Calu3 (cell line): Measurements from ENCODE around the gene ARHGEF7. TPM values are rescaled to one million over a fixed set of nuclear protein-coding genes. Genes with fewer than 3 reads are reported as not detected.
"Not testable (repeated sequence)": the region's sequence is repeated elsewhere in the genome, so short reads cannot be mapped to it uniquely, and the experiment has no call there.

ENCODE experiments used
- BruUV-seq: library from RNA; stranded (reverse); fragments of 400-500 nt; replicated peaks from 2 replicates; lab custom pipeline; 2021; lab: Mats Ljungman, UMichigan
- CTCF ChIA-PET: fragments of 300-600 bp; sonication (Branson Sonifier 250); formaldehyde crosslinking; loops from one replicate; lab custom pipeline; 2022; ENCODE audit warnings: antibody characterized with exemption; lab: Charles Lee
- DNase-seq: peaks from one replicate; pipeline ENCODE4 v3.0.0; 2022
- H3K27ac Mint-ChIP-seq: one replicate; pipeline ENCODE4 v1.8.0; 2022; ENCODE audit warnings: mixed read lengths; ENCODE audit not compliant: unreplicated experiment
- H3K27me3 Mint-ChIP-seq: one replicate; pipeline ENCODE4 v1.8.0; 2022; ENCODE audit warnings: mixed read lengths; ENCODE audit not compliant: unreplicated experiment
- H3K36me3 Mint-ChIP-seq: one replicate; pipeline ENCODE4 v1.8.0; 2022; ENCODE audit warnings: mild to moderate bottlenecking, moderate library complexity, mixed read lengths; ENCODE audit not compliant: insufficient read depth, unreplicated experiment
- H3K4me1 Mint-ChIP-seq: one replicate; pipeline ENCODE4 v1.8.0; 2022; ENCODE audit warnings: mild to moderate bottlenecking, low read depth, mixed read lengths; ENCODE audit not compliant: unreplicated experiment
- H3K4me3 Mint-ChIP-seq: one replicate; pipeline ENCODE4 v1.8.0; 2022; ENCODE audit warnings: mild to moderate bottlenecking, low read depth, moderate library complexity, mixed read lengths; ENCODE audit not compliant: unreplicated experiment
- H3K9me3 Mint-ChIP-seq: one replicate; pipeline ENCODE4 v1.8.0; 2022; ENCODE audit warnings: low read depth, mixed read lengths; ENCODE audit not compliant: unreplicated experiment
- intact Hi-C: fragments of 100-400 bp; cut with micrococcal nuclease; formaldehyde crosslinking; loops from one replicate; pipeline ENCODE4 v1.10.0; 2022; ENCODE audit not compliant: unreplicated experiment
- total RNA-seq: library from RNA; stranded (reverse); gene quantifications from 2 replicates; pipeline ENCODE4 v1.2.3, GENCODE V29; 2022
- TF ChIP-seq, protein P1 (sequence below): fragments of 200-600 bp; IDR thresholded peaks from one replicate; pipeline ENCODE4 v1.8.0; 2022; ENCODE audit warnings: antibody characterized with exemption; ENCODE audit not compliant: unreplicated experiment

The ARHGEF7 gene
- total RNA-seq, 1 experiment from 2014 or later: 17.7 TPM

DNA sequence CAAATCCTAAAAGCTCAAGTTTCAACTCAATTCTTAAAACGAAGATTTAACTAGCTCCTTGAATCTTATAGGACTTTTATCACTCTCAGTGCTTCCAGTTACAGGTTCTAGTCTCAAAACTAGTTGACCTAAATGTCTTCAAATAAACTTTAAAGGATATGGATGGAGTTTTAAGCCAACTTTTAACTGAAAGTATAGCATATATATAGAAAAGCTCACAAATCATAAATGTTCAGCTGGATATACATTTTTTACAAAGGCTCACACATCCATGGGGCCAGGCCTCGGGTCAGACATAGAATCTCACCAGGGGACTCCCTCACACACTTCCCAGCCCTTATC, 47.1 kb upstream of the ARHGEF7 start:
- intact Hi-C loops: no loop called here
- Mint-ChIP-seq H3K36me3 (no peaks in the 10 kb centered on the region), H3K27me3 (no peaks in the 10 kb centered on the region), H3K27ac (no peak overlapping the region), H3K9me3 (no peaks in the 10 kb centered on the region), H3K4me1 (no peaks in the 10 kb centered on the region), H3K4me3 (peak overlapping the region; percentile 70)
- BruUV-seq: no TSS peak
- TF ChIP-seq, protein P1, sequence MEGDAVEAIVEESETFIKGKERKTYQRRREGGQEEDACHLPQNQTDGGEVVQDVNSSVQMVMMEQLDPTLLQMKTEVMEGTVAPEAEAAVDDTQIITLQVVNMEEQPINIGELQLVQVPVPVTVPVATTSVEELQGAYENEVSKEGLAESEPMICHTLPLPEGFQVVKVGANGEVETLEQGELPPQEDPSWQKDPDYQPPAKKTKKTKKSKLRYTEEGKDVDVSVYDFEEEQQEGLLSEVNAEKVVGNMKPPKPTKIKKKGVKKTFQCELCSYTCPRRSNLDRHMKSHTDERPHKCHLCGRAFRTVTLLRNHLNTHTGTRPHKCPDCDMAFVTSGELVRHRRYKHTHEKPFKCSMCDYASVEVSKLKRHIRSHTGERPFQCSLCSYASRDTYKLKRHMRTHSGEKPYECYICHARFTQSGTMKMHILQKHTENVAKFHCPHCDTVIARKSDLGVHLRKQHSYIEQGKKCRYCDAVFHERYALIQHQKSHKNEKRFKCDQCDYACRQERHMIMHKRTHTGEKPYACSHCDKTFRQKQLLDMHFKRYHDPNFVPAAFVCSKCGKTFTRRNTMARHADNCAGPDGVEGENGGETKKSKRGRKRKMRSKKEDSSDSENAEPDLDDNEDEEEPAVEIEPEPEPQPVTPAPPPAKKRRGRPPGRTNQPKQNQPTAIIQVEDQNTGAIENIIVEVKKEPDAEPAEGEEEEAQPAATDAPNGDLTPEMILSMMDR: no peak
- DNase-seq: no peak
- CTCF ChIA-PET: no interaction called here

DNA sequence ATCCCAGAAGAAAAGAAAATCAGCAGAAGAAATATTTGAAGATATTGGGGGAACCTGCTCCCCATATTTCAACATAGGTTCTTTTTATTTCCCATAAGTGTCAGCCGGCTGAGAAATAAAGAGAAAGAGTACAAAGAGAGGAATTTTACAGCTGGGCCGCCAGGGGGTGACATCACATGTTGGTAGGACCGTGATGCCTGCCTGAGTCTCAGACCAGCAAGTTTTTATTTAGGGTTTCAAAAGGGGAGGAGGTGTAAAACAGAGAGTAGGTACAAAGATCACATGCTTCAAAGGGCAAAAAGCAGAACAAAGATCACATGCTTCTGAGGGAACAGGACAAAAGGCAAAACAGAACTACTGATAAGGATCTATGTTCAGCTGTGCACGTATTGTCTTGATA, 44.0 kb upstream of the ARHGEF7 start:
- H3K4me1 Mint-ChIP-seq, CTCF ChIA-PET, BruUV-seq, H3K9me3 Mint-ChIP-seq, H3K36me3 Mint-ChIP-seq, H3K27me3 Mint-ChIP-seq: not testable (repeated sequence)
- peak overlapping the region; percentile 47 for H3K4me3 Mint-ChIP-seq
- peak; percentile 61 for DNase-seq
- intact Hi-C loops: loop anchor here (2.0 kb wide), 1 partner anchor 146 kb away; no protein-coding TSS in a partner anchor
- H3K27ac Mint-ChIP-seq: peak overlapping the region; percentile 47
- TF ChIP-seq, protein P1: peak; percentile 24

DNA sequence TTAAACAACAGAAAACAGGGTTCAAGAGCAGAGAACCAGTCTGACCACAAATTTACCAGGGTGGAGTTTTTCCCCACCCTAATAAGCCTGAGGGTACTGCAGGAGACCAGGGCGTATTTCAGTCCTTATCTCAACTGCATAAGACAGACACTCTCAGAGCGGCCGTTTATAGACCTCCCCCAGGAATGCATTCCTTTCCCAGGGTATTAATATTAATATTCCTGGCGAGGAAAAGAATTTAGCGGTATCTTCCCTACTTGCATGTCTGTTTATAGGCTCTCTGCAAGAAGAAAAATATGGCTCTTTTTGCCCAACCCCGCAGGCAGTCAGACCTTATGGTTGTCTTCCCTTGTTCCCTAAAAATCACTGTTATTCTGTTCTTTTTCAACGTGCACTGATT, 43.6 kb upstream of the ARHGEF7 start:
- H3K4me1 Mint-ChIP-seq, H3K9me3 Mint-ChIP-seq, H3K36me3 Mint-ChIP-seq, DNase-seq, H3K27me3 Mint-ChIP-seq, BruUV-seq, CTCF ChIA-PET: not testable (repeated sequence)
- intact Hi-C loops: loop anchor here (2.0 kb wide), 1 partner anchor 145 kb away; no protein-coding TSS in a partner anchor
- peak overlapping the region; percentile 47 for H3K27ac Mint-ChIP-seq
- H3K4me3 Mint-ChIP-seq: peak overlapping the region; percentile 47

DNA sequence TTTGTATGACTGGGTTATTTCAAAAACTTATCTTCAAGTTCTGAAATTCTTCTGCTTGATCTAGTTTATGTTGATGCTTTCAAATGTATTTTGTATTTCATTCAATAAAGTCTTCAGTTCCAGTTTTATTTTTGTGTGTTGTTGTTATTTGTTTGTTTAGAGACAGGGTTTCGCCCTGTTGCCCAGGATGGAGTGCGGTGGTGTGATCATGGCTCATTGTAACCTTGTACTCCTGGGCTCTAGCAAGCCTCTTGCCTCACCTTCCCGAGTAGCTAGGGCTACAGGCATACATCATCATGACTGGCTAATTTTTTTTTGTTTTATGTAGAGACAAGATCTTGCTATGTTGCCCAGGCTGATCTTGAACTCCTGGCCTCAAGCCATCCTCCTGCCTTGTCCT, 40.3 kb upstream of the ARHGEF7 start:
- BruUV-seq: no TSS peak
- no peaks in the 10 kb centered on the region for H3K4me1 Mint-ChIP-seq
- H3K9me3 Mint-ChIP-seq: no peaks in the 10 kb centered on the region
- H3K27me3 Mint-ChIP-seq: no peaks in the 10 kb centered on the region
- H3K4me3 Mint-ChIP-seq: no peak overlapping the region
- CTCF ChIA-PET: no interaction called here
- H3K36me3 Mint-ChIP-seq: no peaks in the 10 kb centered on the region
- no peak overlapping the region for H3K27ac Mint-ChIP-seq
- no peak for DNase-seq
- intact Hi-C loops: no loop called here
- TF ChIP-seq, protein P1: no peak

DNA sequence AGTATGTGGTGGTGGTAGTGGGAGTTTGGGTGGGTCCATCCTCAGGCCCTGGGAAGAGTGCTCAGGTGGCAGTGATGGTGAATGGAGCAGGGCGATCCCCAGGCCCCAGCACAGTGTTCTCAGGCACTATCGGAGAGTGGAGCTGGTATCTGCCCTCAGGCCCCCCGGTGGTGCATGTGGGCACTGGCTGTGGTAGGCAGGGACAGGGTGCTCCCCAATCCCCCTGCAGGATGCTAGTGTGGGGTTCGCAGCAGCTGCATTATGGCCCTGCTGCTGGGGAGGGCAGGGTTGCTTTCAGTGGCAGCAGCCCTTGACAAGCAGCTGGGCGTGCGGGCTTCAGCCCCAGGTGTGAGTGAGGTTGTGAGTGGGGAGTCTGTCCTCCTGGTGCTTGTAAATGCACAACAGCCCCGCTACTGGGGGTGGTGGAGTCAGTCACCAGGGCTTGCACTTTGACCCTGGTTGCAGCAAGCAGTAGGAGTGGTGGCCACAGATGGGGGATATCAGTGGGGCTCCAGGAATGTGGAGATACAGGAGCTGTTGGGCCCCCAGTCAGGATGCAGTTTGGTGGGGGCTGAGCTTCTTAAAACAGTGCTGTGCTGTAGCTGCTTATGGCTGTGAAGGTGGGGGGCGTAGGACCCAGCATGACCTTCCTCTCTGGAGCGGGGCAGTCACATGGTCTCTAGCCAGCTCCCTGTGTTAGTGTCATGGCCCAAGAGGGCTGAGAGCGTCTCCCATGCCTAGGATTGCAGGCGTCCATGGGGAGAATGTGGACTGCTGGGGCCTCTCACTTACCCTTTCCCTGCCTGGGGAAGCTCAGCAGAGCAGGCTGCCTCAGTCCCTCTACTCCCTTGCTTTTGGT, 38.7 kb upstream of the ARHGEF7 start:
- H3K36me3 Mint-ChIP-seq: no peaks in the 10 kb centered on the region
- CTCF ChIA-PET: no interaction called here
- BruUV-seq: no TSS peak
- H3K4me1 Mint-ChIP-seq: no peaks in the 10 kb centered on the region
- no peaks in the 10 kb centered on the region for H3K9me3 Mint-ChIP-seq
- H3K4me3 Mint-ChIP-seq: no peak overlapping the region
- no peaks in the 10 kb centered on the region for H3K27me3 Mint-ChIP-seq
- peak; percentile 1 for DNase-seq
- TF ChIP-seq, protein P1: no peak
- H3K27ac Mint-ChIP-seq: no peak overlapping the region
- intact Hi-C loops: no loop called here
